ENCODE results near the gene DCTN4. TPM values are rescaled to one million over a fixed set of nuclear protein-coding genes. Genes with fewer than 3 reads are reported as not detected.

Gene DCTN4
- total RNA-seq, 4 donors from 2014 or later = 23.2 to 55.3 (median 42.4) TPM

- Histone ChIP-seq H3K4me1 (peaks cover 37 to 66% (median 60%) of the 10 kb centered on the region in 4 donors), H3K36me3 (no peaks in the 10 kb centered on the region), H3K27ac (peak overlapping the region; percentile 88 to 96 (median 92)), H3K27me3 (no peaks in the 10 kb centered on the region), H3K9me3 (no peaks in the 10 kb centered on the region), H3K4me3 (peak overlapping the region in 3 of 4 donors; percentile 8 to 86 (median 53))
- in situ Hi-C loops (cut with MboI; ENCODE audit: low pct_ligation_motif_present in 1 of 4, low pct_unique_long_range_greater_than_20kb in 1 of 4, low sequenced_read_pairs in 3 of 4) (no loop called here), intact Hi-C loops (cut with DNase I; ENCODE audit: low total_unique reads) (no loop called here)
- TF ChIP-seq EP300 (IDR thresholded peaks at IDR 0.05; ENCODE audit: low read depth) (peak; percentile 48), CTCF (IDR thresholded peaks at IDR 0.05) (no peak)
- WGBS, 2 donors (ENCODE audit: low coverage in 1 of 2) = 24 to 53% methylated on average over 3 to 5 of the region's 5 CpGs
- DNase-seq = peak; percentile 81
These were observed 22.0 kb upstream of the DCTN4 start for GRCh38 chr5:150780816-150781221.

DNA sequence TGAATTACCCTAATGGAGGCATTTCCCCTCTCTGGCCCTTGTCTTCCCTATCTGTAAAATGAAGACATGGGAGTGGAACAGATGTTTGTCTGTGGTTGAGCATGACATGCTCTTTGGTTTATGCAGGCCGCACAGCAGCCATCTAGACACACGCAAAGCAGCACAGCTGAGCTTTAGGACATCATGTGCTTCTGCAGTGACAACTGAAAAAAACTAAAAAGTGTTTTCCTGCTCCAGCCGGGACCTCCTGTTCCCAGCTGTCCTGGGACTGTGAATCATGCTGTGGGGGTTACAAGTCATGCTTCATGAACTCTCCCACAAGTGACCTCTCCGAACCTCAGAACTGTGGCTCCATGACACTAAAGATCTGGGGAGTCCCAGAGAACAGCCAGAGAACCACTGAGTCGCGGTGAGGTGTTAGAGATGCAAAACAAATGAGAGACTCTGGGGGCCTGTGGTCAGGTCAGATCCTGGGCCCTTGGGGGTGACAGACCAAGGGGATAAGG, 21.4 kb upstream of the DCTN4 start:
- Histone ChIP-seq H3K9me3 (no peaks in the 10 kb centered on the region), H3K27me3 (no peaks in the 10 kb centered on the region), H3K36me3 (no peaks in the 10 kb centered on the region), H3K27ac (peak overlapping the region; percentile 88 to 96 (median 92)), H3K4me1 (peaks cover 37 to 66% (median 60%) of the 10 kb centered on the region in 4 donors), H3K4me3 (peak overlapping the region in 3 of 4 donors; percentile 53 to 86 (median 75))
- TF ChIP-seq CTCF (IDR thresholded peaks at IDR 0.05) (no peak), POLR2AphosphoS5 (IDR thresholded peaks at IDR 0.05) (peak; percentile 57 to 78 (median 76)), EP300 (IDR thresholded peaks at IDR 0.05; ENCODE audit: low read depth) (peak; percentile 90), POLR2A (IDR thresholded peaks at IDR 0.05) (peak; percentile 69)
- intact Hi-C loops (cut with DNase I; ENCODE audit: low total_unique reads) = no loop called here
- DNase-seq = peak; percentile 59
- 26% methylated on average over 6 of the region's 6 CpGs; no CpG with 5 or more reads in 1 of the 2 donors for WGBS, 2 donors (ENCODE audit: low coverage in 1 of 2)
- in situ Hi-C loops (cut with MboI; ENCODE audit: low pct_ligation_motif_present in 1 of 4, low pct_unique_long_range_greater_than_20kb in 1 of 4, low sequenced_read_pairs in 3 of 4) = no loop called here

- Histone ChIP-seq H3K36me3 (no peaks in the 10 kb centered on the region), H3K4me3 (peak overlapping the region; percentile 53 to 86 (median 70)), H3K4me1 (peaks cover 37 to 64% (median 58%) of the 10 kb centered on the region in 4 donors), H3K9me3 (no peaks in the 10 kb centered on the region), H3K27ac (peak overlapping the region; percentile 88 to 96 (median 92)), H3K27me3 (no peaks in the 10 kb centered on the region)
- TF ChIP-seq POLR2AphosphoS5 (IDR thresholded peaks at IDR 0.05) (no peak), EP300 (IDR thresholded peaks at IDR 0.05; ENCODE audit: low read depth) (no peak), CTCF (IDR thresholded peaks at IDR 0.05) (no peak), POLR2A (IDR thresholded peaks at IDR 0.05) (no peak)
- in situ Hi-C loops (cut with MboI; ENCODE audit: low pct_ligation_motif_present in 1 of 4, low pct_unique_long_range_greater_than_20kb in 1 of 4, low sequenced_read_pairs in 3 of 4) (no loop called here), intact Hi-C loops (cut with DNase I; ENCODE audit: low total_unique reads) (no loop called here)
- WGBS, 2 donors (ENCODE audit: low coverage in 1 of 2) = 20 to 37% methylated on average over 1 to 13 of the region's 13 CpGs
- peak; percentile 21 for DNase-seq
These were observed 20.8 kb upstream of the DCTN4 start for GRCh38 chr5:150779397-150780186.

GRCh38 chr5:150778517-150779396, 19.9 kb upstream of the DCTN4 start, which contains the start of gene SMIM3:
TSS of gene SMIM3 (plus strand) at chr5:150778757. CDS start at chr5:150795441, 16,684 bp downstream.
- Histone ChIP-seq H3K36me3 (no peaks in the 10 kb centered on the region), H3K9me3 (no peaks in the 10 kb centered on the region), H3K27me3 (no peaks in the 10 kb centered on the region), H3K4me1 (peaks cover 37 to 55% (median 50%) of the 10 kb centered on the region in 4 donors), H3K4me3 (peak within 1 kb of the TSS; percentile 53 to 86 (median 70)), H3K27ac (peak within 1 kb of the TSS; percentile 88 to 96 (median 92))
- WGBS, 2 donors (ENCODE audit: low coverage in 1 of 2) = 4% methylated on average over 57 of the region's 59 CpGs; no CpG with 5 or more reads in 1 of the 2 donors
- in situ Hi-C loops (cut with MboI; ENCODE audit: low pct_ligation_motif_present in 1 of 4, low pct_unique_long_range_greater_than_20kb in 1 of 4, low sequenced_read_pairs in 3 of 4) = no loop called here
- TF ChIP-seq POLR2A (IDR thresholded peaks at IDR 0.05) (peak; percentile 80), EP300 (IDR thresholded peaks at IDR 0.05; ENCODE audit: low read depth) (no peak), CTCF (IDR thresholded peaks at IDR 0.05) (peak; percentile 19 to 39 (median 28)), POLR2AphosphoS5 (IDR thresholded peaks at IDR 0.05) (peak; percentile 74 to 87 (median 86))
- peak; percentile 86 for DNase-seq
- intact Hi-C loops (cut with DNase I; ENCODE audit: low total_unique reads) = no loop called here

Data from transverse colon (tissue), 4 donors.